ENCODE measurements around the gene CACNA2D4.

CACNA2D4 gene

GRCh38 chr12:1885599-1886245 is 32.7 kb downstream of the CACNA2D4 start:
- DNase-seq, result no peak

- DNase-seq, result no peak
Measured at GRCh38 chr12:1885082-1885596, 33.3 kb downstream of the CACNA2D4 start.

GRCh38 chr12:1884651-1885050 is 33.8 kb downstream of the CACNA2D4 start:
- DNase-seq, result no peak

GRCh38 chr12:1883513-1883912 is 34.9 kb downstream of the CACNA2D4 start:
- no peak for DNase-seq

- no peak for DNase-seq
Measured at GRCh38 chr12:1882850-1883470, 35.5 kb downstream of the CACNA2D4 start.

- DNase-seq, result no peak
Measured at GRCh38 chr12:1882405-1882804, 36.0 kb downstream of the CACNA2D4 start.

- no peak for DNase-seq
Measured at GRCh38 chr12:1881936-1882335, 36.5 kb downstream of the CACNA2D4 start.

- no peak for DNase-seq
Measured at GRCh38 chr12:1881301-1881700, 37.2 kb downstream of the CACNA2D4 start.

GRCh38 chr12:1880876-1881275 is 37.6 kb downstream of the CACNA2D4 start:
- DNase-seq, result no peak

GRCh38 chr12:1880153-1880845 is 38.2 kb downstream of the CACNA2D4 start:
- DNase-seq, result no peak

GRCh38 chr12:1879633-1880032 is 38.8 kb downstream of the CACNA2D4 start:
- DNase-seq, result no peak

GRCh38 chr12:1878695-1879094 is 39.8 kb downstream of the CACNA2D4 start:
- DNase-seq, result no peak

GRCh38 chr12:1878214-1878613 is 40.2 kb downstream of the CACNA2D4 start:
- no peak for DNase-seq

GRCh38 chr12:1877169-1877878 is 41.1 kb downstream of the CACNA2D4 start:
- DNase-seq, result no peak

GRCh38 chr12:1876086-1876485 is 42.4 kb downstream of the CACNA2D4 start:
- DNase-seq, result no peak

GRCh38 chr12:1875608-1876007 is 42.8 kb downstream of the CACNA2D4 start:
- DNase-seq, result no peak

GRCh38 chr12:1873531-1874510 is 44.6 kb downstream of the CACNA2D4 start:
- DNase-seq, result no peak

GRCh38 chr12:1872448-1872847 is 46.0 kb downstream of the CACNA2D4 start:
- DNase-seq, result no peak

- DNase-seq, result no peak
Measured at GRCh38 chr12:1872001-1872400, 46.5 kb downstream of the CACNA2D4 start.

- DNase-seq, result no peak
Measured at GRCh38 chr12:1870998-1871917, 47.2 kb downstream of the CACNA2D4 start.

GRCh38 chr12:1870086-1870485 is 48.4 kb downstream of the CACNA2D4 start:
- DNase-seq, result no peak

All from NCI-H2227 treated with DMSO at 0.1 percent for 48 hours (cell line).